ENCODE measurements around the gene USH1C. TPM values are rescaled to one million over a fixed set of nuclear protein-coding genes. Genes with fewer than 3 reads are reported as not detected.

USH1C gene
- total and polyA plus RNA-seq, 10 donors, result 0.12 TPM; not detected in 9

DNA sequence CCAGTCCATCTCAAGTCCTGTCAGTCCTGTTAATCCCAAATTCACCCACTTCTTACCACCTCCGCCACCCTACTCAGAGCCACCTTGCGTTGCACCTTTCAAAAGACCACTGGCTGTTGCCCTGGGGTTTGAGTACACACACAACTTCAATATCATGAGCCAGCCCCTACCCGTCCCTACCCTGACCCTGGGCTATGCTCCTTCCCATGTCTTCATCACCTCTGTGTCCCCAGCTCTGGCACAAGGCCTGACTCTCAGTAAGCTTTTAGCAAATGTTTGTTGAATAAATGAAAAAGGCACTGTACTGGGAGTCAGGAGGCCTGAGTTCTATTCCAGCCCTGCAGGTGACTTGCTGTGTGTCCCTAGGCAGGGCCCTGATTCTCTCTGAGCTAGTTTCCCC, 29.3 kb upstream of the USH1C start:
- intact Hi-C loops (cut with DNase I; ENCODE audit: low total_unique reads), result no loop called here
- no peak for DNase-seq
- WGBS, 5 donors, result 90 to 97% (median 94%) methylated on average over 3 of the region's 3 CpGs

GRCh38 chr11:17572791-17573460, 28.7 kb upstream of the USH1C start:
- Histone ChIP-seq H3K27me3 (replicated peaks in 1 of 7) (peaks cover 0 to under 1% (median 0%) of the 10 kb centered on the region in 7 donors), H3K4me3 (no peak overlapping the region), H3K9me3 (no peaks in the 10 kb centered on the region), H3K4me1 (no peaks in the 10 kb centered on the region), H3K36me3 (no peaks in the 10 kb centered on the region), H3K27ac (no peak overlapping the region)
- TF ChIP-seq POLR2AphosphoS5 (IDR thresholded peaks at IDR 0.05) (no peak), POLR2A (IDR thresholded peaks at IDR 0.05) (no peak)
- TF ChIP-seq, protein P1, sequence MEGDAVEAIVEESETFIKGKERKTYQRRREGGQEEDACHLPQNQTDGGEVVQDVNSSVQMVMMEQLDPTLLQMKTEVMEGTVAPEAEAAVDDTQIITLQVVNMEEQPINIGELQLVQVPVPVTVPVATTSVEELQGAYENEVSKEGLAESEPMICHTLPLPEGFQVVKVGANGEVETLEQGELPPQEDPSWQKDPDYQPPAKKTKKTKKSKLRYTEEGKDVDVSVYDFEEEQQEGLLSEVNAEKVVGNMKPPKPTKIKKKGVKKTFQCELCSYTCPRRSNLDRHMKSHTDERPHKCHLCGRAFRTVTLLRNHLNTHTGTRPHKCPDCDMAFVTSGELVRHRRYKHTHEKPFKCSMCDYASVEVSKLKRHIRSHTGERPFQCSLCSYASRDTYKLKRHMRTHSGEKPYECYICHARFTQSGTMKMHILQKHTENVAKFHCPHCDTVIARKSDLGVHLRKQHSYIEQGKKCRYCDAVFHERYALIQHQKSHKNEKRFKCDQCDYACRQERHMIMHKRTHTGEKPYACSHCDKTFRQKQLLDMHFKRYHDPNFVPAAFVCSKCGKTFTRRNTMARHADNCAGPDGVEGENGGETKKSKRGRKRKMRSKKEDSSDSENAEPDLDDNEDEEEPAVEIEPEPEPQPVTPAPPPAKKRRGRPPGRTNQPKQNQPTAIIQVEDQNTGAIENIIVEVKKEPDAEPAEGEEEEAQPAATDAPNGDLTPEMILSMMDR (IDR thresholded peaks at IDR 0.05 in 8 of 11, conservative IDR thresholded peaks at IDR 0.05 in 3 of 11), result no peak
- WGBS, 5 donors, result 92 to 94% (median 92%) methylated on average over 18 to 20 of the region's 20 CpGs
- peak; percentile 65 for DNase-seq
- intact Hi-C loops (cut with DNase I; ENCODE audit: low total_unique reads), result no loop called here

More for the DNA sequence above, 29.3 kb upstream of the USH1C start:
- TF ChIP-seq POLR2A (IDR thresholded peaks at IDR 0.05) (no peak), POLR2AphosphoS5 (IDR thresholded peaks at IDR 0.05) (no peak)
- TF ChIP-seq, protein P1 (IDR thresholded peaks at IDR 0.05 in 8 of 11, conservative IDR thresholded peaks at IDR 0.05 in 3 of 11), result no peak
- Histone ChIP-seq H3K4me3 (no peak overlapping the region), H3K27me3 (replicated peaks in 1 of 7) (peaks cover 0 to 6% (median 0%) of the 10 kb centered on the region in 7 donors), H3K9me3 (no peaks in the 10 kb centered on the region), H3K36me3 (no peaks in the 10 kb centered on the region), H3K27ac (no peak overlapping the region), H3K4me1 (no peaks in the 10 kb centered on the region)

GRCh38 chr11:17572359-17572690, 28.1 kb upstream of the USH1C start:
- Histone ChIP-seq H3K4me1 (no peaks in the 10 kb centered on the region), H3K4me3 (no peak overlapping the region), H3K9me3 (no peaks in the 10 kb centered on the region), H3K36me3 (no peaks in the 10 kb centered on the region), H3K27ac (no peak overlapping the region), H3K27me3 (replicated peaks in 1 of 7) (no peaks in the 10 kb centered on the region)
- DNase-seq, result peak; percentile 69
- WGBS, 5 donors, result 30 to 42% (median 32%) methylated on average over 3 of the region's 3 CpGs
- TF ChIP-seq, protein P1 (IDR thresholded peaks at IDR 0.05 in 8 of 11, conservative IDR thresholded peaks at IDR 0.05 in 3 of 11), result no peak
- TF ChIP-seq POLR2AphosphoS5 (IDR thresholded peaks at IDR 0.05) (no peak), POLR2A (IDR thresholded peaks at IDR 0.05) (no peak)
- intact Hi-C loops (cut with DNase I; ENCODE audit: low total_unique reads), result no loop called here

GRCh38 chr11:17571431-17572358, 27.5 kb upstream of the USH1C start:
- intact Hi-C loops (cut with DNase I; ENCODE audit: low total_unique reads), result no loop called here
- Histone ChIP-seq H3K36me3 (no peaks in the 10 kb centered on the region), H3K9me3 (no peaks in the 10 kb centered on the region), H3K4me3 (no peak overlapping the region), H3K4me1 (no peaks in the 10 kb centered on the region), H3K27me3 (replicated peaks in 1 of 7) (no peaks in the 10 kb centered on the region), H3K27ac (no peak overlapping the region)
- 78 to 87% (median 81%) methylated on average over 14 of the region's 14 CpGs for WGBS, 5 donors
- no peak for DNase-seq
- TF ChIP-seq, protein P1 (IDR thresholded peaks at IDR 0.05 in 8 of 11, conservative IDR thresholded peaks at IDR 0.05 in 3 of 11), result no peak
- no peak for TF ChIP-seq POLR2A (IDR thresholded peaks at IDR 0.05)
- no peak for TF ChIP-seq POLR2AphosphoS5 (IDR thresholded peaks at IDR 0.05)

All from spleen (tissue), 11 donors.